DND-41 (cell line): ENCODE measurements around the gene GGA2.

ENCODE experiments used
- ATAC-seq: fragments of 200-7000 bp; cut with Tn5 transposase; 3 replicates; pipeline ENCODE4 v1.9.1; 2021; ENCODE audit warnings: low read depth; ENCODE audit not compliant: insufficient read depth
- DNase-seq: peaks from one replicate; pipeline ENCODE4 v3.0.0-alpha.2; 2020
- H2AFZ ChIP-seq: 2 replicates; pipeline ENCODE4 v1.6.0; 2012; ENCODE audit warnings: low read depth, low read length
- H3K27ac ChIP-seq: 2 replicates; pipeline ENCODE4 v1.5.1; 2012; ENCODE audit warnings: low read length, inconsistent platforms
- H3K27me3 ChIP-seq: fragments of 200-600 bp; sonication (generic); 2 replicates; pipeline ENCODE4 v1.6.0; 2012; ENCODE audit warnings: low read length, mild to moderate bottlenecking, inconsistent platforms; ENCODE audit not compliant: insufficient read depth, poor library complexity
- H3K36me3 ChIP-seq: 2 replicates; pipeline ENCODE4 v1.5.1; 2012; ENCODE audit warnings: low read length, inconsistent platforms; ENCODE audit not compliant: insufficient read depth
- H3K4me1 ChIP-seq: 2 replicates; pipeline ENCODE4 v1.5.1; 2012; ENCODE audit warnings: mild to moderate bottlenecking, low read length; ENCODE audit not compliant: insufficient read depth
- H3K4me2 ChIP-seq: 2 replicates; pipeline ENCODE4 v1.6.0; 2012; ENCODE audit warnings: mild to moderate bottlenecking, moderate library complexity, low read length, inconsistent platforms; ENCODE audit not compliant: insufficient read depth
- H3K4me3 ChIP-seq, 2 experiments: fragments of 200-600 bp in 1 of 2; shearing (Covaris generic) in 1 of 2; 2 replicates each; pipeline ENCODE4 v1.5.1; 2012 to 2016; ENCODE audit warnings: inconsistent platforms in 2 of 2, low read length in 2 of 2, mild to moderate bottlenecking in 2 of 2, low read depth in 1 of 2, moderate library complexity in 1 of 2
- H3K79me2 ChIP-seq: 2 replicates; pipeline ENCODE4 v1.6.0; 2012; ENCODE audit warnings: low read length, inconsistent platforms; ENCODE audit not compliant: insufficient read depth
- H3K9ac ChIP-seq: 2 replicates; pipeline ENCODE4 v1.6.0; 2012; ENCODE audit warnings: low read depth, mild to moderate bottlenecking, inconsistent platforms, low read length, moderate library complexity
- H3K9me3 ChIP-seq: 2 replicates; pipeline ENCODE4 v1.5.1; 2012; ENCODE audit warnings: low read length, moderate library complexity, mild to moderate bottlenecking, inconsistent platforms; ENCODE audit not compliant: insufficient read depth, severe bottlenecking
- H4K20me1 ChIP-seq: 2 replicates; pipeline ENCODE4 v1.6.0; 2012; ENCODE audit warnings: low read length; ENCODE audit not compliant: insufficient read depth
- CTCF ChIP-seq: IDR thresholded peaks from 2 replicates; pipeline ENCODE4 v1.5.1; 2012; ENCODE audit warnings: borderline replicate concordance, low read length, moderate library complexity, mild to moderate bottlenecking; ENCODE audit not compliant: poor library complexity, severe bottlenecking; ENCODE audit errors: extremely low read depth
- EZH2 ChIP-seq: IDR thresholded peaks from 3 replicates; pipeline ENCODE4 v1.6.1; 2012; ENCODE audit warnings: borderline replicate concordance, low read depth, mild to moderate bottlenecking, moderate library complexity, low read length, inconsistent platforms; ENCODE audit not compliant: severe bottlenecking

GGA2 gene

GRCh38 chr16:23423496-23424049, 86.7 kb downstream of the GGA2 start:
- ATAC-seq (no peak), DNase-seq (no peak)
- no peak overlapping the region for H2AFZ ChIP-seq
- no peak overlapping the region for H3K4me2 ChIP-seq
- no peaks in the 10 kb centered on the region for H3K27me3 ChIP-seq
- H3K4me1 ChIP-seq = no peaks in the 10 kb centered on the region
- H3K4me3 ChIP-seq = no peak overlapping the region
- no peak overlapping the region for H3K27ac ChIP-seq
- no peak overlapping the region for H3K9ac ChIP-seq
- no peaks in the 10 kb centered on the region for H3K79me2 ChIP-seq
- peaks cover 10% of the 10 kb centered on the region; the same call in 1 of the 2 replicates for H3K36me3 ChIP-seq
- H4K20me1 ChIP-seq = no peaks in the 10 kb centered on the region
- TF ChIP-seq CTCF (no peak), EZH2 (no peak)
- H3K9me3 ChIP-seq = no peaks in the 10 kb centered on the region

DNA sequence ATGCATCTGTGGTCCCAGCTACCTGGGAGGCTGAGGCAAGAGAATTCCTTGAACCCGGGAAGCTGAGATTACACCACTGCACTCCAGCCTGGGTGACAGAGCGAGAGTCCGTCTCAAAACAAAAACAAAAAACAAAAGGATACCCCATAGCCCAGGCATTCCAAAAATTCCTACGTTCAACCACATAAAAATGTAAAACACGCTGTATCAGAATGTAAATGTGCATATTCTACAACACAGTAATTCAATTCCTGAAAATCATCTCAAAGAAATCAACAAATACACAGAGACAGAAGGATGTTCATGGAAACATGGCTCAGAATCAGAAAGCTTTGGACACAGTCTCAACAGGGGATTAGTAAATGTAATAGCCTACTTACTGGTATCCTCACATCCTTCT, 90.3 kb downstream of the GGA2 start:
- Histone ChIP-seq H3K27ac (no peak overlapping the region), H2AFZ (no peak overlapping the region), H3K79me2 (no peaks in the 10 kb centered on the region), H3K27me3 (no peaks in the 10 kb centered on the region), H3K4me1 (no peaks in the 10 kb centered on the region), H3K4me3 (no peak overlapping the region), H3K4me2 (no peak overlapping the region), H3K9ac (no peak overlapping the region), H3K36me3 (peaks cover 24% of the 10 kb centered on the region; the same call in 1 of the 2 replicates), H3K9me3 (no peaks in the 10 kb centered on the region), H4K20me1 (no peaks in the 10 kb centered on the region)
- ATAC-seq (no peak), DNase-seq (no peak)
- TF ChIP-seq EZH2 (no peak), CTCF (no peak)

DNA sequence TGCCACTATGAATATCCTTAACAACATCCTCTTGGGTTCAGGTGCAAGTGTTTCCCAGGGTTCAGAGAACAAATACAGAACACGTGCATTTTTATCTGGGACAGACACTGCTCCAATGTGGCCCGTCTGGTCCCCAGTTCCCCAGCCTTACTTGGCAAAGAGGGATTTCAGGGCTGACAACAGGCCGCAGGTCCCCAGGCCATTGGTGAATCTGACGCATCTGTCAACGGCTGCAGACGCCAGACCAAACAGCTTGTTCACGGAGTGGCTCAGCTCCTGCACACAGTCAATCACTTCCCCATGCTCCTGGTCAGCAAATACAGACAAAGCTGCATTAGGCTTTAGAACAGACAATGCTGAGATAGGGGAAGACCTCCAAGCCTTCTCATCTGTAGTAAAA, 93.5 kb downstream of the GGA2 start:
- H3K4me3 ChIP-seq = no peak overlapping the region
- peaks cover 23% of the 10 kb centered on the region for H3K36me3 ChIP-seq
- no peaks in the 10 kb centered on the region for H3K79me2 ChIP-seq
- H3K27ac ChIP-seq = no peak overlapping the region
- DNase-seq = no peak
- no peaks in the 10 kb centered on the region for H3K9me3 ChIP-seq
- H3K4me2 ChIP-seq = no peak overlapping the region
- no peaks in the 10 kb centered on the region for H4K20me1 ChIP-seq
- H3K4me1 ChIP-seq = no peaks in the 10 kb centered on the region
- H3K9ac ChIP-seq = no peak overlapping the region
- ATAC-seq = no peak
- no peak overlapping the region for H2AFZ ChIP-seq
- no peak for TF ChIP-seq EZH2
- TF ChIP-seq CTCF = no peak
- no peaks in the 10 kb centered on the region for H3K27me3 ChIP-seq

- no peaks in the 10 kb centered on the region for H3K27me3 ChIP-seq
- H3K4me2 ChIP-seq = no peak overlapping the region
- no peak for ATAC-seq
- H3K9ac ChIP-seq = no peak overlapping the region
- no peaks in the 10 kb centered on the region for H3K79me2 ChIP-seq
- TF ChIP-seq EZH2 (no peak), CTCF (no peak)
- H4K20me1 ChIP-seq = no peaks in the 10 kb centered on the region
- H3K9me3 ChIP-seq = no peaks in the 10 kb centered on the region
- no peak overlapping the region for H2AFZ ChIP-seq
- H3K36me3 ChIP-seq = peaks cover 34% of the 10 kb centered on the region
- no peak overlapping the region for H3K27ac ChIP-seq
- no peaks in the 10 kb centered on the region for H3K4me1 ChIP-seq
- DNase-seq = no peak
- H3K4me3 ChIP-seq = no peak overlapping the region
Observed at GRCh38 chr16:23414731-23415130, 95.6 kb downstream of the GGA2 start.
